Hematopoietic multipotent progenitor cell (in vitro differentiated cells): ENCODE results near the gene PRKCE. TPM values are rescaled to one million over a fixed set of nuclear protein-coding genes. Genes with fewer than 3 reads are reported as not detected.
"Not testable (repeated sequence)": the region's sequence is repeated elsewhere in the genome, so short reads cannot be mapped to it uniquely, and the experiment has no call there.

Experiments
- DNase-seq, 3 donors: peaks; one replicate each; pipeline ENCODE4 v3.0.0-alpha.2; 2011 to 2015; ENCODE audit warnings: low read depth in 2 of 3, low spot score in 2 of 3
- total RNA-seq: library from RNA; depleted of rRNA; stranded (reverse); fragments of >200 nt; gene quantifications from one replicate; pipeline ENCODE4 v1.2.3, GENCODE V29; 2012

Gene PRKCE
- total RNA-seq, 1 donor: 11.8 TPM

GRCh38 chr2:45852450-45853150, 201.1 kb downstream of the PRKCE start:
- DNase-seq: no peak

GRCh38 chr2:45855374-45855773, 203.9 kb downstream of the PRKCE start:
- DNase-seq: no peak

GRCh38 chr2:45856391-45857274, 205.2 kb downstream of the PRKCE start:
- DNase-seq: no peak

GRCh38 chr2:45857275-45857609, 205.8 kb downstream of the PRKCE start:
- DNase-seq: no peak

GRCh38 chr2:45857867-45858520, 206.5 kb downstream of the PRKCE start:
- peak in 2 of 3 donors; percentile 47 to 57 for DNase-seq

- DNase-seq: not testable (repeated sequence)
These were observed 207.4 kb downstream of the PRKCE start for GRCh38 chr2:45858872-45859271.

- no peak for DNase-seq
These were observed 208.2 kb downstream of the PRKCE start for GRCh38 chr2:45859682-45860081.

- peak in 2 of 3 donors; percentile 65 to 85 for DNase-seq
These were observed 209.0 kb downstream of the PRKCE start for GRCh38 chr2:45860136-45861121.

GRCh38 chr2:45862843-45863242, 211.4 kb downstream of the PRKCE start:
- peak in 2 of 3 donors; percentile 50 to 77 for DNase-seq

GRCh38 chr2:45864121-45864520, 212.6 kb downstream of the PRKCE start:
- no peak for DNase-seq

GRCh38 chr2:45867349-45867748, 215.9 kb downstream of the PRKCE start:
- DNase-seq: no peak

- DNase-seq: no peak
These were observed 216.3 kb downstream of the PRKCE start for GRCh38 chr2:45867800-45868199.

- DNase-seq: no peak
These were observed 217.7 kb downstream of the PRKCE start for GRCh38 chr2:45869165-45869501.

GRCh38 chr2:45871025-45871424, 219.6 kb downstream of the PRKCE start:
- DNase-seq: no peak

- DNase-seq: no peak
These were observed 220.1 kb downstream of the PRKCE start for GRCh38 chr2:45871541-45871940.

- DNase-seq: no peak
These were observed 220.7 kb downstream of the PRKCE start for GRCh38 chr2:45872211-45872610.

GRCh38 chr2:45874344-45874743, 222.9 kb downstream of the PRKCE start:
- DNase-seq: no peak

- no peak for DNase-seq
These were observed 225.1 kb downstream of the PRKCE start for GRCh38 chr2:45876611-45877010.

GRCh38 chr2:45879406-45879805, 227.9 kb downstream of the PRKCE start:
- no peak for DNase-seq

- DNase-seq: no peak
These were observed 228.5 kb downstream of the PRKCE start for GRCh38 chr2:45879936-45880335.
